HG02943 (cell line): ENCODE data around the gene RIPK1.
A peak's percentile ranks its signal among the peaks of the same experiment; 100 is the strongest.
"Not testable (repeated sequence)": the region's sequence is repeated elsewhere in the genome, so short reads cannot be mapped to it uniquely, and the experiment has no call there.

Source experiments
- ATAC-seq: cut with Tn5 transposase; IDR thresholded peaks from one replicate; pipeline ENCODE4 v1.9.1; 2021; ENCODE audit warnings: mild to moderate bottlenecking, low read depth, moderate library complexity; ENCODE audit not compliant: unreplicated experiment

RIPK1 gene

GRCh38 chr6:3045369-3045768 lies 22.9 kb upstream of the RIPK1 start:
- ATAC-seq: no peak

DNA sequence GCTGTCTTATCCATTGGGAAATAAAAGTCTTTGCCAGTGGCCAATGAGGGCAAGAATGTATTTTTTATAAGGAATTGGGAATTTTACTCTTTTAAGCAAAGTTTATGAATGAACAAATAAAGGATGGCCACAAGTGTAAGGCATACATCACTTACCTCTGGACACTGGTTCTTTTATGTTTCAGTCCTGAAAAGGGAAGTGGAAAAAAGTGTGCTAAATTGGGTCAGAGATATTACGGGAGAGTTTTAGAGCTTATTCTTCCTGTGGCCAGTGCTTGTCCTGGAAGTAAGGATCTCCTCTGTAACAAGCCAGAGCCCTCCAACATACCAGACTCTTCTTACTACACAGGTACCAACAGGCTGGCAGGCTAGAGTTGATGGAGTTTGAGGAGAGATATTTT lies 22.5 kb upstream of the RIPK1 start:
- no peak for ATAC-seq

DNA sequence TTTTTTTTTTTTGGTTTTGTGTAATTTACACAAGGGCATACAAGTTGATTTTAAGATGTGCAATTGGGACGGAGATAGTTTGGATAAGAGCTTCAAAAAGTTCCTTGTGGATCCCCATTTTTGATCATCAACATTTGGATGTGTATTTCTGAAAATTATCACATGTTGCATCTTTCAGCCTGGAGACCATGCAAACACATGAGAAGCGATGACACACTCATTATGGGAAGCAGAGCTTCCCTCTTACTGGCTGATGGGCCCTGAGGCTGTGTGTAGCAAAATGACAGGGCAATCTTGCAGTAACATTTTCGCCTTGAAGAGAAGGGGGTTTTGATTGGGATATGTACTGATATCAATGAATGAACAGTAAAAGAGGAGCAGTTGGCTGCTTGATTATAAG lies 22.0 kb upstream of the RIPK1 start:
- ATAC-seq: no peak

- not testable (repeated sequence) for ATAC-seq
These were observed 20.3 kb upstream of the RIPK1 start for GRCh38 chr6:3048009-3048408.

GRCh38 chr6:3052481-3053230 lies 15.6 kb upstream of the RIPK1 start:
- no peak for ATAC-seq

DNA sequence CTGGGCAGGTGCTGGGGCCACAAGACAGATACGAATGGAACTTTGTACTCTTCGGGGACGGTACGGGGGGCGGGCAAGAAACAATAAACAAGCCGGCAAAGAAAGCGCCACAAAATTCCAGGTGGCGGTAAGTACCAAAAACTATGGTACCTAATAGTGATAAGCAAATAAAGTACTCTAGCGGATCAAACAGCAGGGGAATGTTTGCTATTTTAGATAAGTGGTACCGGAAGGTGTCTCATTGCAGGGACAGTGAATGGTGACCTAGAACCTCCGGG lies 15.1 kb upstream of the RIPK1 start:
- ATAC-seq: no peak

DNA sequence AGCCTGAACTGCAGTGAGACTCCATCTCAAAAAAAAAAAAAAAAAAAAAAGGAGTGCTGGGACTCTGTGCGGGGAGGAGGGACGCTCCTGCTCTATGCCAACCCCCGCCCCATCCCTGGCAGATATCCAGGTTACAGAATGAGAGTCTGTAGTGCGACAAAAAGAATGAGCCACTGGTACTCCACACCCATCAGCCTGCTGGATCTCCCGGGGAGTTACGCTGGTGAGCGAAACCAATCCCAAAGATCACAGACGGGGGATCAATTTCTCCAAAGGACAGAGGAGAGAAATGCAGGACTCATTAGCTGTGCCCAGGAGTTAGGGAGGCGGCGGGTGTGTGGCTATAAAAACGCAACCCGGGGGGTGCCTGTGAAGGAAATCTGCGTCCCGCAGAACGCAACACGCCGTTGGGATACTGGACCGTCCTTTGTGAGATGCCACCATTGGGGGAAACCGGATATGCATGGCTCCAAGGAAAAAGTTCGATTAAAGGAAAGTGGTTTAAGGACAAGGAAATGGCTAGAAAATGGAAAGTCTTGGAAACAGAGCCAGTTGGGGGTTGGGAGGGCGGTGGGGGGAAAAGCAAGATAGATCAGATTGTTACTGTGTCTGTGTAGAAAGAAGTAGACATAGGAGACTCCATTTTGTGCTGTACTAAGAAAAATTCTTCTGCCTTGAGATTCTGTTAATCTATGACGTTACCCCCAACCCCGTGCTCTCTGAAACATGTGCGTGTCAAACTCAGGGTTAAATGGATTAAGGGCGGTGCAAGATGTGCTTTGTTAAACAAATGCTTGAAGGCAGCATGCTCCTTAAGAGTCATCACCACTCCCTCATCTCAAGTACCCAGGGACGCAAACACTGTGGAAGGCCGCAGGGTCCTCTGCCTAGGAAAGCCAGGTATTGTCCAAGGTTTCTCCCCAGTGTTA lies 13.8 kb upstream of the RIPK1 start:
- not testable (repeated sequence) for ATAC-seq

- not testable (repeated sequence) for ATAC-seq
These were observed 13.2 kb upstream of the RIPK1 start for GRCh38 chr6:3055158-3055499.

- ATAC-seq: no peak
These were observed 11.1 kb upstream of the RIPK1 start for GRCh38 chr6:3057063-3057770.

DNA sequence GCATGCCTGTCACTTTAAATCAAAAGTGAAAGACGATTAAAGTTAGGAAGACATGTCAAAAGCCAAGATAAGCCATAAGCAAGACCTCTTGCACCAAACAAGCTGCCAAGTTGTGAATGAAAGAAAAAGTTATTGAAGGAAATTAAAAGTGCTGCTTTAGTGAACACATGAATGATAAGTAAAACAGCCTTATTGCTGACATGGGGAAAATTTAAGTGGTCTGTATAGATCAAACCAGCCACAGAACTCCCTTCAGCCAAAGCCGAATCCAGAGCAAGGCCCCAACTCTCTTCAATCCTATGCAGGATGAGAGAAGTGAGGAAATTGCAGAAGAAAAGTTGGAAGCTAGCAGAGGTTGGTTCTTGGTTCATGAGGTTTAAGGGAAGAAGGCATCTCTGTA lies 9.3 kb upstream of the RIPK1 start:
- ATAC-seq: no peak

DNA sequence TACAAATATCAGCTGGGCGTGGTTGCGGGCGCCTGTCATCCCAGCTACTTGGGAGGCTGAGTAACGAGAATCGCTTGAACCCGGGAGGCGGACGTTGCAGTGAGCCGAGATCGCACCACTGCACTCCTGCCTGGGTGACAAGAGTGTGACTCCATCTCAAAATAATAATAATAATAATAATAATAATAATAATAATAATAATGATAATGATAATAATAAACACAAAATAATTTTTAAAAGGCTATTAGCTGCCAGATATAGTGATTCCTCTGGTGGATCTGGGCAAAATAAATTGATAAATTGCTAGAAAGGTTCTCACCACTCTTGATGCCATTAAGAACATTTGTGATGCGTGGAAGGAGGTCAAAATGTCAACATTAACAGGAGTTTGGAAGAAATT lies 8.2 kb upstream of the RIPK1 start:
- not testable (repeated sequence) for ATAC-seq

- ATAC-seq: no peak
These were observed 6.8 kb upstream of the RIPK1 start for GRCh38 chr6:3061501-3061941.

- ATAC-seq: not testable (repeated sequence)
These were observed 5.0 kb upstream of the RIPK1 start for GRCh38 chr6:3063340-3063732.

- ATAC-seq: peak; percentile 49
These were observed 4.3 kb upstream of the RIPK1 start for GRCh38 chr6:3063733-3064700.

DNA sequence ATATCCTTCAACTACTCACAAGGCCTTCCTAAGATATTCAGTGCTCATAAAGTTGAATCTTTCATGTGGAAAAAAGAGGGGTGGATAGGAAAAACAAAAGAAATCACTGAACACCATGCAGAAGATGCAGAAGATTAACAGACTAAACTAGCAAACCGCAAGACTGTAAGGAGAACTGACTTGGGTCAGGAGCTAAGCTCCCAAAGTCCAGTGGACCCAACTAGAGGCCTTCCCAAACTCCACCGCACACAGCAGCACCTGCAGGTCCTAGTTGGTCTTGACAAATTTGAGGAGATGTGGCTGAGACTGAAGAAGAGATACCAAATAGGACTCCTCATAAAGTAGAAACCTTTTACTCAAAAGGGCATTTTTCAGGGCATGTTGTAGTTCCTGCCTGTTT lies 3.3 kb downstream of the RIPK1 start:
- no peak for ATAC-seq

DNA sequence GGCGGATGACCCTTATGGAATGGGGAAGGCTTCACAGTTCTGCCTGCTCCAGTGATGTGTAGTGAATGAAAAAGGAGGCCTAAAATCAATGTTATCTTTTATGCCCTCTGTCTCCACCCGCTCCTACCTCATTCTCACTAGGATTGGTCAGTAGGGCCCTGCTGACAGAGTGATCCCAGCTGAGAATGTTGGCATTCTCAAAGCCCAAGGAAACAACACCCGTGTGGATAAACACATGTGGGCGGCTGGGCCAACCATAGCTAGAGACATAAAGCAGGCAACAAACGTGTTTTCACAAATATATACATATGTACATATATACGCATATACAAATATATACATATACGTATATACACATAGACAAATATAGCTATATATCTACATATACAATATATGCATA lies 4.5 kb downstream of the RIPK1 start:
- ATAC-seq: no peak

DNA sequence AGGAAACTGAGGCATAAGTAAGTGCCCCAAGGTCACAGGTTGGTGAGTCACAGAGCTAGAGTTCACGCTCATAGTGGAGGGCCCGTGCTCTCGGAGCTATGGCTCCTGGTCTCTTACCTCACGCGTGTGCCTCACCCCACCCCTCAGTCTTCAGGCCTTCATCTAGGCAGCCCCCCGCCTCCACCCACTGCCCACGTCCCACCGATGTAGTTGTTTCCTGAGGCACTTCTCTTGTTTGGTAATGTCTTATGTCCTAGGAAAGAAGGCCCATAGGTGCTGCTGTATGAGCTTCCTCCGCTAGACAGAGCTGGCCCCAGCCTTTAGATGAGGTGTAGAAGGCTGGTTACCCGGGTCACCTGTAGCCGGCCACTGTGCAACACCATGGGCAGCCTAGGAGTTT lies 5.1 kb downstream of the RIPK1 start:
- ATAC-seq: no peak

DNA sequence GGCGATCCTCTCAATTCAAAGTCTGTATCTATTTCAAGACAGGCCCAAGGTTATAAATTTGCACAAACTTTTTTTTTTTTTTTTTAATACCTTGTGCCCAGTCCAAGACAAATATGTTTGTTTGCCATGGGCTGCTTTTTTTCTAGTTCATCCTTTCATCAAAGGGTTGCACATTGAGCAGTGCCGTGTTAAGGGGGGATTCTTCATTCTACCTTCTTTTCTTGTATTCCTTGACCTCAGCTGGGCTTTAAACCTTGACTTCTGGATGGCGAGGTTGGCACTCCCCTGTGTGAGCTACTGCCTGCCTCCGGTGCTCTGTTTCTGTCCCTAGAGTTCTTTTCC lies 7.4 kb downstream of the RIPK1 start:
- no peak for ATAC-seq

DNA sequence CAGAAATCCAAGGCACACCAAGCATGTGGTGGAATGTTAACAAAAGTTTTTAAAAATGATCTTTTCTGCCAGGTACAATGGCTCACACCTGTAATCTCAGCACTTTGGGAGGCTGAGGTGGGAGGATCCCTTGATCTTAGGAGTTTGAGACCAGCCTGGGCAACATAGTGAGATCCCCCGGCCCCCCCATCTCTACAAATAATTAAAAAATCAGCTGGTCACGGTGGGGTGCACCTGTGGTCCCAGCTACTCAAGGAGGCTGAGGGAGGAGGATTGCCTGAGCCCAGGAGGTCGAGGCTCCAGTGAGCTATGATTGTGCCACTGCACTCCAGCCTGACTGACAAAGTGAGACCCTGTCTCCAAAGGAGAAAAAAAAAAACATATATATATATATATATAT lies 8.0 kb downstream of the RIPK1 start:
- no peak for ATAC-seq

GRCh38 chr6:3077430-3077829 lies 9.1 kb downstream of the RIPK1 start:
- no peak for ATAC-seq
